CD4-positive, alpha-beta T cell (primary cell): ENCODE results near the gene GSTCD. TPM values are rescaled to one million over a fixed set of nuclear protein-coding genes. Genes with fewer than 3 reads are reported as not detected.

Experiments
- ATAC-seq: fragments of 200-7000 bp; cut with Tn5 transposase; one replicate; pipeline ENCODE4 v1.10.0; 2022; ENCODE audit warnings: mild to moderate bottlenecking; ENCODE audit not compliant: poor library complexity
- CTCF ChIA-PET: fragments of 350-600 bp; sonication (Branson Sonifier 250); formaldehyde crosslinking; loops from one replicate; lab custom pipeline; 2021; ENCODE audit warnings: antibody characterized with exemption, inconsistent platforms; lab: Charles Lee
- POLR2A ChIA-PET: fragments of 350-600 bp; sonication (Branson Sonifier 250); formaldehyde crosslinking; loops from one replicate; lab custom pipeline; 2021; ENCODE audit warnings: antibody characterized with exemption, inconsistent platforms; lab: Charles Lee
- DNase-seq, 14 experiments: peaks; one replicate each; pipeline ENCODE4 v3.0.0-alpha.2; 2013 to 2020; ENCODE audit warnings: mixed read lengths in 2 of 14
- H3K27ac ChIP-seq, 2 donors: one replicate each; pipeline versions ENCODE4 v1.5.1 to v1.7.0; 2013; ENCODE audit warnings: low read length in 2 of 2, low read depth in 1 of 2, mild to moderate bottlenecking in 1 of 2
- H3K27me3 ChIP-seq, 2 experiments: 1 replicate in 1 of 2; 2 replicates in 1 of 2; pipeline versions ENCODE4 v1.6.1 to v1.7.0; 2013; ENCODE audit warnings: low read length in 2 of 2, control low read depth in 1 of 2, mild to moderate bottlenecking in 1 of 2, moderate library complexity in 1 of 2; ENCODE audit not compliant: insufficient read depth in 2 of 2, control insufficient read depth in 1 of 2
- H3K36me3 ChIP-seq: one replicate; pipeline ENCODE4 v1.6.1; 2013; ENCODE audit warnings: low read length, control low read depth; ENCODE audit not compliant: insufficient read depth
- H3K4me1 ChIP-seq: one replicate; pipeline ENCODE4 v1.6.1; 2013; ENCODE audit warnings: low read length, control low read depth; ENCODE audit not compliant: insufficient read depth
- H3K4me3 ChIP-seq: one replicate; pipeline ENCODE4 v1.5.1; 2013; ENCODE audit warnings: mild to moderate bottlenecking, low read length, moderate library complexity
- H3K9me3 ChIP-seq, 2 experiments: 1 replicate in 1 of 2; 2 replicates in 1 of 2; pipeline versions ENCODE4 v1.6.1 to v1.7.0; 2013; ENCODE audit warnings: low read length in 2 of 2, mild to moderate bottlenecking in 2 of 2, control low read depth in 1 of 2, moderate library complexity in 1 of 2; ENCODE audit not compliant: control insufficient read depth in 1 of 2, insufficient read depth in 1 of 2
- H3K27ac Mint-ChIP-seq: one replicate; pipeline ENCODE4 v1.8.0; 2020; ENCODE audit warnings: mixed read lengths
- H3K27me3 Mint-ChIP-seq: one replicate; pipeline ENCODE4 v1.8.0; 2021; ENCODE audit warnings: mixed read lengths
- H3K36me3 Mint-ChIP-seq: one replicate; pipeline ENCODE4 v1.8.0; 2021; ENCODE audit warnings: low read depth, mixed read lengths
- H3K4me1 Mint-ChIP-seq: one replicate; pipeline ENCODE4 v1.8.0; 2021; ENCODE audit warnings: low read depth, mixed read lengths
- H3K4me3 Mint-ChIP-seq: one replicate; pipeline ENCODE4 v1.8.0; 2020; ENCODE audit warnings: mild to moderate bottlenecking, mixed read lengths
- H3K9me3 Mint-ChIP-seq: one replicate; pipeline ENCODE4 v1.8.0; 2020; ENCODE audit warnings: mixed read lengths
- CTCF ChIP-seq: fragments of 200-600 bp; IDR thresholded peaks from one replicate; pipeline ENCODE4 v1.8.0; 2022; ENCODE audit warnings: antibody characterized with exemption, mild to moderate bottlenecking
- intact Hi-C, 2 experiments: fragments of 100-400 bp; cut with DNase I in 1 of 2; cut with micrococcal nuclease in 1 of 2; formaldehyde crosslinking; loops; one replicate each; pipeline versions ENCODE4 v1.15.1 to v1.9.0; 2023 to 2025; cut with DNase I, micrococcal nuclease
- total RNA-seq, 174 experiments: library from RNA in 2 of 174; stranded (reverse) in 2 of 174; gene quantifications; one replicate each; pipeline ENCODE4 v1.2.3 and lab custom pipeline; 2021 to 2026

GSTCD gene
- total RNA-seq, 2 experiments from 2014 or later, result 5.2 to 5.3 TPM

GRCh38 chr4:105741548-105741947 is 33.0 kb downstream of the GSTCD start:
- CTCF ChIA-PET, result no interaction called here

GRCh38 chr4:105748222-105748621 is 39.6 kb downstream of the GSTCD start:
- no peak for TF ChIP-seq CTCF
- DNase-seq (no peak), ATAC-seq (no peak)
- Mint-ChIP-seq H3K4me3 (no peak overlapping the region), H3K9me3 (peaks cover 2% of the 10 kb centered on the region), H3K27ac (no peak overlapping the region), H3K36me3 (peaks cover 13% of the 10 kb centered on the region), H3K27me3 (no peaks in the 10 kb centered on the region), H3K4me1 (no peaks in the 10 kb centered on the region)
- Histone ChIP-seq H3K27me3 (no peaks in the 10 kb centered on the region), H3K27ac (no peak overlapping the region), H3K4me1 (no peaks in the 10 kb centered on the region), H3K9me3 (no peaks in the 10 kb centered on the region), H3K36me3 (no peaks in the 10 kb centered on the region), H3K4me3 (no peak overlapping the region)
- intact Hi-C loops, result no loop called here
- ChIA-PET POLR2A (no interaction called here), CTCF (no interaction called here)

More at GRCh38 chr4:105741548-105741947, 33.0 kb downstream of the GSTCD start:
- no peak overlapping the region for H3K27ac Mint-ChIP-seq
- no peak for DNase-seq
- no peak overlapping the region for H3K4me3 Mint-ChIP-seq
- Histone ChIP-seq H3K4me3 (no peak overlapping the region), H3K9me3 (no peaks in the 10 kb centered on the region), H3K27me3 (no peaks in the 10 kb centered on the region), H3K36me3 (no peaks in the 10 kb centered on the region), H3K4me1 (no peaks in the 10 kb centered on the region), H3K27ac (no peak overlapping the region)
- no peak for ATAC-seq
- no peak for TF ChIP-seq CTCF
- peaks cover 58% of the 10 kb centered on the region for H3K36me3 Mint-ChIP-seq
- no peaks in the 10 kb centered on the region for H3K27me3 Mint-ChIP-seq
- POLR2A ChIA-PET, result no interaction called here
- H3K9me3 Mint-ChIP-seq, result peaks cover 2% of the 10 kb centered on the region
- intact Hi-C loops, result no loop called here
- no peaks in the 10 kb centered on the region for H3K4me1 Mint-ChIP-seq

- H3K9me3 Mint-ChIP-seq, result peaks cover 2% of the 10 kb centered on the region
- no peak overlapping the region for H3K27ac Mint-ChIP-seq
- POLR2A ChIA-PET, result interaction anchor here (0.8 kb wide), 1 partner anchor 8 kb away, joined by 3 read pairs; no protein-coding TSS in a partner anchor
- no peaks in the 10 kb centered on the region for H3K4me1 Mint-ChIP-seq
- Histone ChIP-seq H3K27ac (no peak overlapping the region), H3K4me3 (no peak overlapping the region), H3K27me3 (no peaks in the 10 kb centered on the region), H3K9me3 (no peaks in the 10 kb centered on the region), H3K36me3 (no peaks in the 10 kb centered on the region), H3K4me1 (no peaks in the 10 kb centered on the region)
- CTCF ChIA-PET, result no interaction called here
- H3K36me3 Mint-ChIP-seq, result peaks cover 3% of the 10 kb centered on the region
- DNase-seq (no peak), ATAC-seq (no peak)
- intact Hi-C loops, result no loop called here
- no peak for TF ChIP-seq CTCF
- H3K4me3 Mint-ChIP-seq, result no peak overlapping the region
- H3K27me3 Mint-ChIP-seq, result no peaks in the 10 kb centered on the region
Measured at GRCh38 chr4:105751718-105752299, 43.2 kb downstream of the GSTCD start.
